Muscle of leg (tissue), 11 donors: ENCODE data around the gene CD48. TPM values are rescaled to one million over a fixed set of nuclear protein-coding genes. Genes with fewer than 3 reads are reported as not detected.

Experiments used
- DNase-seq: peaks from one replicate; pipeline ENCODE4 v3.0.0; 2013
- H3K27ac ChIP-seq: one replicate; pipeline ENCODE4 v1.5.1; 2013; ENCODE audit warnings: mild to moderate bottlenecking, low read length, control low read depth
- H3K27me3 ChIP-seq: one replicate; pipeline ENCODE4 v1.6.1; 2013; ENCODE audit warnings: low read length; ENCODE audit not compliant: control insufficient read depth, insufficient read depth
- H3K36me3 ChIP-seq: one replicate; pipeline ENCODE4 v1.6.1; 2013; ENCODE audit warnings: low read length; ENCODE audit not compliant: control insufficient read depth, insufficient read depth
- H3K4me1 ChIP-seq: one replicate; pipeline ENCODE4 v1.6.1; 2013; ENCODE audit warnings: low read length; ENCODE audit not compliant: control insufficient read depth, insufficient read depth
- H3K4me3 ChIP-seq: one replicate; pipeline ENCODE4 v1.5.1; 2013; ENCODE audit warnings: low read length, control low read depth
- H3K9me3 ChIP-seq: replicated peaks from 2 replicates; pipeline ENCODE4 v1.6.1; 2013; ENCODE audit warnings: low read depth, low read length; ENCODE audit not compliant: control insufficient read depth
- WGBS: methylation state at CpG from one replicate; pipeline ENCODE4 v1.1.5; 2013; ENCODE audit warnings: missing lambda C conversion rate; ENCODE audit not compliant: insufficient coverage; 5-methylcytosine and 5-hydroxymethylcytosine counted together
- polyA plus RNA-seq, 8 donors: library from polyadenylated mRNA; unstranded; fragments of 120-200 nt; gene quantifications; one replicate each; pipeline versions ENCODE4 v1.2.1 to v1.2.3, GENCODE V29; 2013; ENCODE audit warnings: inconsistent platforms in 1 of 8, low replicate concordance in 1 of 8; ENCODE audit not compliant: insufficient read length in 8 of 8, insufficient read depth in 1 of 8
- total RNA-seq: library from RNA; stranded (reverse); fragments of 120-200 nt; gene quantifications from one replicate; pipeline ENCODE4 v1.2.4, GENCODE V29; 2013

Gene CD48
- total and polyA plus RNA-seq, 9 donors: 1.1 to 2.0 (median 1.3) TPM

- Histone ChIP-seq H3K4me3 (no peak overlapping the region), H3K4me1 (no peaks in the 10 kb centered on the region), H3K27me3 (no peaks in the 10 kb centered on the region), H3K9me3 (no peaks in the 10 kb centered on the region), H3K36me3 (no peaks in the 10 kb centered on the region), H3K27ac (no peak overlapping the region)
- 57% methylated on average over 1 of the region's 5 CpGs for WGBS
- no peak for DNase-seq
These were observed 68.5 kb downstream of the CD48 start for GRCh38 chr1:160643138-160643537.

GRCh38 chr1:160642281-160642644 is 69.4 kb downstream of the CD48 start:
- DNase-seq: no peak
- Histone ChIP-seq H3K27ac (no peak overlapping the region), H3K4me1 (no peaks in the 10 kb centered on the region), H3K9me3 (no peaks in the 10 kb centered on the region), H3K4me3 (no peak overlapping the region), H3K36me3 (no peaks in the 10 kb centered on the region), H3K27me3 (no peaks in the 10 kb centered on the region)
- 65% methylated on average over 2 of the region's 2 CpGs for WGBS

GRCh38 chr1:160641323-160642280 is 70.0 kb downstream of the CD48 start:
- Histone ChIP-seq H3K27me3 (no peaks in the 10 kb centered on the region), H3K36me3 (no peaks in the 10 kb centered on the region), H3K9me3 (no peaks in the 10 kb centered on the region), H3K4me3 (no peak overlapping the region), H3K4me1 (no peaks in the 10 kb centered on the region), H3K27ac (no peak overlapping the region)
- no peak for DNase-seq
- no CpG with 5 or more reads among the region's 8 CpGs for WGBS

- Histone ChIP-seq H3K9me3 (no peaks in the 10 kb centered on the region), H3K4me3 (no peak overlapping the region), H3K36me3 (no peaks in the 10 kb centered on the region), H3K4me1 (no peaks in the 10 kb centered on the region), H3K27ac (no peak overlapping the region), H3K27me3 (no peaks in the 10 kb centered on the region)
- no CpG with 5 or more reads among the region's 2 CpGs for WGBS
- DNase-seq: no peak
These were observed 71.1 kb downstream of the CD48 start for GRCh38 chr1:160640359-160641123.

GRCh38 chr1:160639652-160640051 is 72.0 kb downstream of the CD48 start:
- Histone ChIP-seq H3K36me3 (no peaks in the 10 kb centered on the region), H3K4me3 (no peak overlapping the region), H3K9me3 (no peaks in the 10 kb centered on the region), H3K4me1 (no peaks in the 10 kb centered on the region), H3K27me3 (no peaks in the 10 kb centered on the region), H3K27ac (no peak overlapping the region)
- 49% methylated on average over 3 of the region's 3 CpGs for WGBS
- DNase-seq: no peak

GRCh38 chr1:160638926-160639325 is 72.7 kb downstream of the CD48 start:
- WGBS: 85% methylated on average over 2 of the region's 6 CpGs
- Histone ChIP-seq H3K4me3 (no peak overlapping the region), H3K36me3 (no peaks in the 10 kb centered on the region), H3K4me1 (no peaks in the 10 kb centered on the region), H3K9me3 (no peaks in the 10 kb centered on the region), H3K27ac (no peak overlapping the region), H3K27me3 (no peaks in the 10 kb centered on the region)
- DNase-seq: no peak

GRCh38 chr1:160638540-160638857 is 73.1 kb downstream of the CD48 start:
- no peak overlapping the region for H3K4me3 ChIP-seq
- no peaks in the 10 kb centered on the region for H3K9me3 ChIP-seq
- no peaks in the 10 kb centered on the region for H3K4me1 ChIP-seq
- DNase-seq: no peak
- H3K27ac ChIP-seq: no peak overlapping the region
- H3K36me3 ChIP-seq: no peaks in the 10 kb centered on the region
- WGBS: 56% methylated on average over 3 of the region's 3 CpGs
- H3K27me3 ChIP-seq: no peaks in the 10 kb centered on the region

GRCh38 chr1:160637821-160638539 is 73.6 kb downstream of the CD48 start:
- no peaks in the 10 kb centered on the region for H3K4me1 ChIP-seq
- H3K27me3 ChIP-seq: no peaks in the 10 kb centered on the region
- no peak overlapping the region for H3K27ac ChIP-seq
- whole genome bisulfite sequencing: 82% methylated on average over 3 of the region's 5 CpGs
- no peak overlapping the region for H3K4me3 ChIP-seq
- DNase-seq: no peak
- no peaks in the 10 kb centered on the region for H3K36me3 ChIP-seq
- H3K9me3 ChIP-seq: no peaks in the 10 kb centered on the region

GRCh38 chr1:160637065-160637464 is 74.6 kb downstream of the CD48 start:
- H3K36me3 ChIP-seq: no peaks in the 10 kb centered on the region
- WGBS: 100% methylated on average over 2 of the region's 8 CpGs
- no peak overlapping the region for H3K4me3 ChIP-seq
- H3K9me3 ChIP-seq: no peaks in the 10 kb centered on the region
- no peaks in the 10 kb centered on the region for H3K27me3 ChIP-seq
- H3K27ac ChIP-seq: no peak overlapping the region
- no peak for DNase-seq
- H3K4me1 ChIP-seq: no peaks in the 10 kb centered on the region

GRCh38 chr1:160636547-160636946 is 75.1 kb downstream of the CD48 start:
- Histone ChIP-seq H3K27ac (no peak overlapping the region), H3K36me3 (no peaks in the 10 kb centered on the region), H3K4me3 (no peak overlapping the region), H3K9me3 (no peaks in the 10 kb centered on the region), H3K27me3 (no peaks in the 10 kb centered on the region), H3K4me1 (no peaks in the 10 kb centered on the region)
- WGBS: no CpG with 5 or more reads among the region's 3 CpGs
- DNase-seq: no peak
